GM12878 (cell line): ENCODE results near the gene TMED10. TPM values are rescaled to one million over a fixed set of nuclear protein-coding genes. Genes with fewer than 3 reads are reported as not detected.

Experiments
- ATAC-seq: fragments of 200-7000 bp; cut with Tn5 transposase; 3 replicates; pipeline ENCODE4 v1.9.1; 2020; ENCODE audit warnings: mild to moderate bottlenecking, moderate library complexity
- BruUV-seq: library from RNA; stranded (reverse); fragments of 400-500 nt; replicated peaks from 2 replicates; lab custom pipeline; 2021; lab: Mats Ljungman, UMichigan
- CTCF ChIA-PET: fragments of 300-600 bp; sonication (Branson Sonifier 250); formaldehyde crosslinking; extraction: SDS; loops from one replicate; lab custom pipeline; 2021; ENCODE audit warnings: inconsistent platforms; lab: Yijun Ruan, JAX
- POLR2A ChIA-PET: fragments of 350-600 bp; formaldehyde crosslinking; extraction: SDS; loops from one replicate; lab custom pipeline; 2021; ENCODE audit warnings: inconsistent platforms; lab: Charles Lee
- RAD21 ChIA-PET: fragments of 300-600 bp; sonication (Branson Sonifier 250); formaldehyde crosslinking; loops from one replicate; lab custom pipeline; 2023; ENCODE audit warnings: antibody characterized with exemption; ENCODE audit not compliant: unreplicated experiment; lab: Charles Lee
- SMC1A ChIA-PET: fragments of 300-600 bp; sonication (Branson Sonifier 250); formaldehyde crosslinking; loops from one replicate; lab custom pipeline; 2023; ENCODE audit not compliant: unreplicated experiment, uncharacterized antibody; lab: Charles Lee
- DNase-seq: peaks from one replicate; pipeline ENCODE4 v3.0.0-alpha.2; 2011; ENCODE audit warnings: low read depth, low spot score
- FAIRE-seq: peaks from 3 replicates; lab custom pipeline; 2011; peaks lifted over from hg19 to GRCh38; lab: Jason Lieb, UNC
- H2AFZ ChIP-seq: 2 replicates; pipeline ENCODE4 v1.6.0; 2011; ENCODE audit warnings: low read depth, low read length, control low read depth; ENCODE audit not compliant: control insufficient read depth
- H3K27ac ChIP-seq: 2 replicates; pipeline ENCODE4 v1.5.1; 2011; ENCODE audit warnings: control low read depth; ENCODE audit not compliant: control insufficient read depth, insufficient read depth
- H3K27me3 ChIP-seq, 2 experiments: replicated peaks in 1 of 2; 2 replicates each; pipeline versions ENCODE4 v1.6.0 to v1.6.1; 2011; ENCODE audit warnings: low read length in 1 of 2; ENCODE audit not compliant: control insufficient read depth in 2 of 2, insufficient read depth in 2 of 2
- H3K36me3 ChIP-seq, 2 experiments: 2 replicates each; pipeline ENCODE4 v1.5.1; 2011; ENCODE audit warnings: low read length in 1 of 2; ENCODE audit not compliant: control insufficient read depth in 2 of 2, insufficient read depth in 2 of 2
- H3K4me1 ChIP-seq: 2 replicates; pipeline ENCODE4 v1.6.1; 2011; ENCODE audit warnings: mild to moderate bottlenecking, low read length, moderate library complexity, mixed read lengths; ENCODE audit not compliant: control insufficient read depth, insufficient read depth
- H3K4me2 ChIP-seq: 2 replicates; pipeline ENCODE4 v1.6.0; 2011; ENCODE audit warnings: control low read depth; ENCODE audit not compliant: control insufficient read depth, insufficient read depth
- H3K4me3 ChIP-seq: fragments of 200-600 bp; sonication (generic); 2 replicates; pipeline ENCODE4 v1.5.1; 2016
- H3K79me2 ChIP-seq: 2 replicates; pipeline ENCODE4 v1.6.0; 2011; ENCODE audit warnings: low read length; ENCODE audit not compliant: control insufficient read depth, insufficient read depth
- H3K9ac ChIP-seq: 2 replicates; pipeline ENCODE4 v1.8.0; 2011; ENCODE audit warnings: low read length, control low read depth, mixed read lengths; ENCODE audit not compliant: control insufficient read depth, insufficient read depth
- H3K9me3 ChIP-seq: replicated peaks from 3 replicates; pipeline ENCODE4 v1.5.1; 2011; ENCODE audit warnings: mild to moderate bottlenecking, low read length; ENCODE audit not compliant: control insufficient read depth, insufficient read depth
- H4K20me1 ChIP-seq: 2 replicates; pipeline ENCODE4 v1.6.0; 2011; ENCODE audit not compliant: control insufficient read depth, insufficient read depth
- BRCA1 ChIP-seq: IDR thresholded peaks from 2 replicates; pipeline ENCODE4 v1.6.1; 2011; ENCODE audit warnings: low read depth, low read length, improper control_type of control experiment
- FOXM1 ChIP-seq: IDR thresholded peaks from 2 replicates; pipeline ENCODE4 v1.6.1; 2012; ENCODE audit warnings: low read depth, mild to moderate bottlenecking, inconsistent platforms, low read length, moderate library complexity
- REST ChIP-seq: IDR thresholded peaks from 2 replicates; pipeline ENCODE4 v1.6.1; 2012; ENCODE audit warnings: mild to moderate bottlenecking, low read depth, low read length
- WGBS: methylation state at CpG from one replicate; pipeline ENCODE4 v1.1.6; 2016; ENCODE audit warnings: low lambda C conversion rate; ENCODE audit not compliant: insufficient replicate concordance, insufficient coverage; ENCODE audit errors: missing lambda C conversion rate; 5-methylcytosine and 5-hydroxymethylcytosine counted together
- in situ Hi-C: fragments of 300-500 bp; cut with MboI; formaldehyde crosslinking; loops from 9 replicates; pipeline ENCODE4 v1.14.3; 2018; ENCODE audit warnings: mixed read lengths
- intact Hi-C: fragments of 100-400 bp; cut with micrococcal nuclease; formaldehyde crosslinking; loops from one replicate; pipeline ENCODE4 v1.14.2; 2022; ENCODE audit not compliant: unreplicated experiment
- polyA plus RNA-seq, 11 experiments: library from polyadenylated mRNA; depleted of rRNA in 4 of 11; unstranded in 6 of 11; stranded (reverse) in 5 of 11; fragments of >200 nt; fragmentation: Nextera tagmentation in 4 of 11; fragmentation: Illumina TruSeq in 1 of 11; extraction: Ambion mirVana in 4 of 11; extraction: Trizol in 1 of 11; gene quantifications; 1 replicate in 1 of 11; 2 replicates in 10 of 11; pipeline versions ENCODE4 v1.2.1 to v1.2.3, GENCODE V29; 2011 to 2016; ENCODE audit warnings: inconsistent platforms in 2 of 11, missing spikeins in 2 of 11, low read depth in 1 of 11
- total RNA-seq, 4 experiments: library from RNA; depleted of rRNA in 3 of 4; stranded (reverse); fragments of >200 nt in 3 of 4; fragmentation: Illumina TruSeq in 1 of 4; extraction: Trizol in 1 of 4; gene quantifications; 2 replicates each; pipeline versions ENCODE4 v1.2.1 to v1.2.3, GENCODE V29; 2013 to 2021
- TF ChIP-seq, protein P1 (sequence below): fragments of 450-650 bp; IDR thresholded peaks from 2 replicates; pipeline ENCODE4 v1.6.1; 2016; ENCODE audit warnings: mild to moderate bottlenecking

Gene TMED10
- total and polyA plus RNA-seq, 10 of the 15 experiments (the other 5 are each of a cell fraction or from before 2014, with no cell fraction given) = 99.8 to 270 (median 180) TPM

GRCh38 chr14:75170772-75171171 is 5.6 kb downstream of the TMED10 start:
- CTCF ChIA-PET = interaction anchor here (0.8 kb wide), 1 partner anchor 22 kb away, joined by 3 read pairs; no protein-coding TSS in a partner anchor
- FAIRE-seq (no peak), DNase-seq (no peak)
- H3K27ac ChIP-seq = no peak overlapping the region
- no peak overlapping the region for H3K4me3 ChIP-seq
- no TSS peak for BruUV-seq
- H3K9ac ChIP-seq = no peak overlapping the region
- TF ChIP-seq REST (no peak), BRCA1 (no peak), FOXM1 (no peak)
- TF ChIP-seq, protein P1, sequence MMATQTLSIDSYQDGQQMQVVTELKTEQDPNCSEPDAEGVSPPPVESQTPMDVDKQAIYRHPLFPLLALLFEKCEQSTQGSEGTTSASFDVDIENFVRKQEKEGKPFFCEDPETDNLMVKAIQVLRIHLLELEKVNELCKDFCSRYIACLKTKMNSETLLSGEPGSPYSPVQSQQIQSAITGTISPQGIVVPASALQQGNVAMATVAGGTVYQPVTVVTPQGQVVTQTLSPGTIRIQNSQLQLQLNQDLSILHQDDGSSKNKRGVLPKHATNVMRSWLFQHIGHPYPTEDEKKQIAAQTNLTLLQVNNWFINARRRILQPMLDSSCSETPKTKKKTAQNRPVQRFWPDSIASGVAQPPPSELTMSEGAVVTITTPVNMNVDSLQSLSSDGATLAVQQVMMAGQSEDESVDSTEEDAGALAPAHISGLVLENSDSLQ = no peak
- TF ChIP-seq, all 136 proteins: peak for 0
- ATAC-seq = no peak
- SMC1A ChIA-PET = no interaction called here
- RAD21 ChIA-PET = interaction anchor here (0.6 kb wide), 1 partner anchor 46 kb away, joined by 3 read pairs; no protein-coding TSS in a partner anchor
- H3K9me3 ChIP-seq = no peaks in the 10 kb centered on the region; the same call in 2 of the 3 replicates
- no peak overlapping the region for H3K4me2 ChIP-seq
- H3K79me2 ChIP-seq = peaks cover 87% of the 10 kb centered on the region
- H3K4me1 ChIP-seq = no peaks in the 10 kb centered on the region; the same call in 1 of the 2 replicates
- intact Hi-C loops (loop anchor here (10.0 kb wide), 1 partner anchor 804 kb away; no protein-coding TSS in a partner anchor), in situ Hi-C loops (no loop called here)
- 82% methylated on average over 4 of the region's 4 CpGs for WGBS
- POLR2A ChIA-PET = no interaction called here
- no peaks in the 10 kb centered on the region for H3K27me3 ChIP-seq
- H2AFZ ChIP-seq = no peak overlapping the region
- H4K20me1 ChIP-seq = no peaks in the 10 kb centered on the region; the same call in none of the 2 replicates
- peaks cover 0 to 6% of the 10 kb centered on the region in 2 experiments; a peak in 1 of 4 replicates for H3K36me3 ChIP-seq
